Astrocyte of the spinal cord (primary cell): ENCODE data around the gene RAB15.

Source experiments
- DNase-seq: peaks from one replicate; pipeline ENCODE4 v3.0.0; 2011; ENCODE audit warnings: low read depth, low spot score
- H3K4me3 ChIP-seq: 2 replicates; pipeline ENCODE4 v1.5.1; 2011; ENCODE audit warnings: low read depth, mild to moderate bottlenecking, low read length, moderate library complexity
- CTCF ChIP-seq: IDR thresholded peaks from 2 replicates; pipeline ENCODE4 v1.5.1; 2012; ENCODE audit warnings: low read depth, mild to moderate bottlenecking, low read length, inconsistent platforms
- in situ Hi-C: cut with HindIII; loops from 2 replicates; pipeline ENCODE4 v1.10.0; 2017; ENCODE audit warnings: low sequenced_read_pairs

Gene RAB15

DNA sequence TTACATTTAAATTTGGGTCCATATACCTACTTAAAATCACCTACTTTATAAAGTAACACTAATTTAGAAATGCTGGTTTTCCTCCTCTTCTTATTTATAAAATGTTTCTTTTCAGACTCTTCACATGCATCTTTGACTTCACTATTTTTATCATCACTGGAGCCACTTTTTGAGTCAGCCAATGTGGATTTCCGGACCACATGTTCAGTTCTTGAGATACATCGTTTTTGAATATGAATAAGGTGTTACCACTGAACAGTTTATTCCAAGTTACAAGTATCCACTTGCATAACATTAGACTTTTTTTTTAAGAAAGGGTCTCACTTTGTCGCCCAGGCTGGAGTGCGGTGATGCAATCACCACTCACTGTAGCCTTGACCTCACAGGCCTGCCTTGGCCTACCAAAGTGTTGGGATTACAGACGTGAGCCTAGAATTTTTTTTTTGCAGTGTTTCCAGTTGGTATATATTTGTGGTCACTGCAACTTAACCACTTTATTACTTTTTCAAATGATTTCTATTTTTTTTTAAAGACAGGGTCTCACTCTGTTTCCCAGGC lies 20.3 kb upstream of the RAB15 start:
- H3K4me3 ChIP-seq: no peak overlapping the region
- TF ChIP-seq CTCF: no peak
- in situ Hi-C loops: no loop called here
- DNase-seq: no peak

DNA sequence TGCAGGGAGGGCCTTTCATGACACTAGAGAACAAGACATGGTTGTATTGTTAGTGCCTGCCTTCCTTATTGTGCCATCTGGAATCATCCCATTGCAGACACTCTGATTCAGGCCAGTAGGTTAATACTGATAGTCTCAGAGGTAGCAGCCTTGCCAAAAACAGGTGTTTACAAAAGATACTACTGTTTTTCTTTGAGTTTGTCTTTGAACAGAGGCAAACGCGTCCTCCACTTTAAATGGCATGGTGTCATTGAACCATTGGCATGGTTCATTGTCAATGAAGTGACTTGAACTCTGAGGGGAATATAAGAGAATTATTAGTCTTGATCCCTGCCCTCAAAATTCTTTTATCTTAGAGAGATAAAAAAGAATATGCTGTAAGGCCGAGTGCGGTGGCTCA lies 18.8 kb upstream of the RAB15 start:
- DNase-seq: no peak
- in situ Hi-C loops: no loop called here
- TF ChIP-seq CTCF: no peak
- no peak overlapping the region for H3K4me3 ChIP-seq

DNA sequence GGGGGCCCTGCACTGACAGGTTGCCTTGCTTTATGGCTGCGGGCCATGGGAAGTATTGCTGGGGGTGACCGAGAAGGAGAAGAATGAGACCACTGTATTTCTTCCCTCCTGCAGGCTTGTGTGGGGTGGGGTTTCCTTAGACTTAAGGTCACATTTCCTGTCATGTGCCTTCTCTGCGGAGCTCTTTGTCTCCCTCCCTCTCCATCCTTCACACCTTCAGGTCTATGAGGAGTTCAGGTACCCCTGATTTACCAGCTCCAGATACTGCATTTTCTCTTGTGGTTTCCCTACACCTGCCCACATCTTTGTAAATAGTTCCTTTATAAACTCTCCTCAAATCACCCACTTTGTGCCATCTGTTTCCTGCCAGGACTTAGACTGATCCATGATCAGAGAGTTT lies 18.2 kb upstream of the RAB15 start:
- H3K4me3 ChIP-seq: no peak overlapping the region
- DNase-seq: no peak
- no peak for TF ChIP-seq CTCF
- in situ Hi-C loops: no loop called here

GRCh38 chr14:64987438-64987767 lies 15.3 kb upstream of the RAB15 start:
- peak overlapping the region; percentile 89 for H3K4me3 ChIP-seq
- no peak for TF ChIP-seq CTCF
- in situ Hi-C loops: no loop called here
- no peak for DNase-seq

GRCh38 chr14:64986648-64987437 lies 14.7 kb upstream of the RAB15 start, which contains the start of gene FNTB:
TSS of gene FNTB (plus strand) at chr14:64986895. CDS start at chr14:64986954, 59 bp downstream.
- peak within 1 kb of the TSS; percentile 89 for H3K4me3 ChIP-seq
- TF ChIP-seq CTCF: peak; percentile 87
- in situ Hi-C loops: no loop called here
- DNase-seq: peak; percentile 98

GRCh38 chr14:64983439-64984310 lies 11.5 kb upstream of the RAB15 start:
- H3K4me3 ChIP-seq: peak overlapping the region; percentile 17
- DNase-seq: peak; percentile 72
- in situ Hi-C loops: no loop called here
- peak; percentile 68 for TF ChIP-seq CTCF
